SK-N-SH (cell line): ENCODE results near the gene KMT5C. TPM values are rescaled to one million over a fixed set of nuclear protein-coding genes. Genes with fewer than 3 reads are reported as not detected.

Experiments
- CTCF ChIA-PET: fragments of 300-600, 350-600 bp; formaldehyde crosslinking; extraction: SDS; loops from one replicate; lab custom pipeline; 2021; lab: Yijun Ruan, JAX
- POLR2A ChIA-PET: fragments of 350-600 bp; sonication (Branson Sonifier 250); formaldehyde crosslinking; extraction: SDS; loops from one replicate; lab custom pipeline; 2020; ENCODE audit warnings: antibody characterized with exemption, inconsistent platforms; lab: Yijun Ruan, JAX
- DNase-seq: peaks from one replicate; pipeline ENCODE4 v3.0.0; 2012
- H2AFZ ChIP-seq: fragments of 200-600 bp; sonication (generic); 2 replicates; pipeline ENCODE4 v1.8.1; 2016; ENCODE audit warnings: antibody characterized with exemption, mild to moderate bottlenecking, low read depth
- H3F3A ChIP-seq: fragments of 200-600 bp; sonication (generic); replicated peaks from 2 replicates; pipeline ENCODE3; 2016; ENCODE audit warnings: antibody characterized with exemption, mild to moderate bottlenecking; ENCODE audit not compliant: insufficient read depth
- H3K27ac ChIP-seq, 2 experiments: fragments of 200-500 bp in 1 of 2; fragments of 200-600 bp in 1 of 2; sonication (Bioruptor generic) in 1 of 2; sonication (generic), shearing (Covaris generic) in 1 of 2; 2 replicates each; pipeline versions ENCODE4 v1.5.1 to v1.6.1; 2014 to 2016; ENCODE audit warnings: low read depth in 2 of 2, inconsistent platforms in 1 of 2, low read length in 1 of 2, mild to moderate bottlenecking in 1 of 2, mixed read lengths in 1 of 2
- H3K27me3 ChIP-seq: fragments of 200-600 bp; sonication (generic), shearing (Covaris generic); 2 replicates; pipeline ENCODE4 v1.6.1; 2016; ENCODE audit warnings: mixed run types; ENCODE audit not compliant: insufficient read depth
- H3K36me3 ChIP-seq, 2 experiments: fragments of 200-500 bp in 1 of 2; fragments of 200-600 bp in 1 of 2; sonication (Bioruptor generic) in 1 of 2; sonication (generic) in 1 of 2; replicated peaks in 1 of 2; 2 replicates each; pipeline versions ENCODE3 to v1.5.1; 2014 to 2016; ENCODE audit warnings: low read length in 1 of 2, mild to moderate bottlenecking in 1 of 2; ENCODE audit not compliant: insufficient read depth in 2 of 2, control insufficient read depth in 1 of 2
- H3K4me1 ChIP-seq, 2 experiments: fragments of 200-500 bp in 1 of 2; fragments of 200-600 bp in 1 of 2; sonication (Bioruptor generic) in 1 of 2; sonication (generic), shearing (Covaris generic) in 1 of 2; 2 replicates each; pipeline versions ENCODE4 v1.5.1 to v1.6.1; 2014 to 2016; ENCODE audit warnings: low read depth in 1 of 2, low read length in 1 of 2, mixed run types in 1 of 2; ENCODE audit not compliant: insufficient read depth in 2 of 2, control insufficient read depth in 1 of 2
- H3K4me2 ChIP-seq: fragments of 200-600 bp; sonication (generic), shearing (Covaris generic); 2 replicates; pipeline ENCODE4 v1.6.1; 2017; ENCODE audit warnings: mixed run types
- H3K4me3 ChIP-seq, 2 experiments: fragments of 200-500 bp in 1 of 2; fragments of 200-600 bp in 1 of 2; sonication (Bioruptor generic) in 1 of 2; sonication (generic), shearing (Covaris generic) in 1 of 2; 2 replicates each; pipeline versions ENCODE4 v1.5.1 to v1.8.1; 2014 to 2016; ENCODE audit warnings: low read depth in 2 of 2, inconsistent platforms in 1 of 2, low read length in 1 of 2, mild to moderate bottlenecking in 1 of 2, mixed read lengths in 1 of 2, moderate library complexity in 1 of 2
- H3K79me2 ChIP-seq: fragments of 200-600 bp; sonication (generic); 2 replicates; pipeline ENCODE4 v1.8.1; 2017; ENCODE audit warnings: mild to moderate bottlenecking; ENCODE audit not compliant: insufficient read depth
- H3K9ac ChIP-seq: fragments of 200-600 bp; sonication (generic); 2 replicates; pipeline ENCODE4 v1.6.1; 2017; ENCODE audit warnings: mixed run types
- H3K9me2 ChIP-seq: fragments of 200-600 bp; sonication (generic); 2 replicates; pipeline ENCODE4 v1.6.1; 2017; ENCODE audit warnings: mixed run types
- H3K9me3 ChIP-seq: fragments of 200-600 bp; sonication (generic); 2 replicates; pipeline ENCODE4 v1.6.1; 2017; ENCODE audit warnings: mixed run types, mild to moderate bottlenecking, moderate library complexity
- H4K20me1 ChIP-seq: fragments of 200-600 bp; sonication (generic); 2 replicates; pipeline ENCODE4 v1.6.1; 2017; ENCODE audit warnings: mild to moderate bottlenecking, mixed run types; ENCODE audit not compliant: insufficient read depth
- GATA2 ChIP-seq: sonication (generic); formaldehyde crosslinking; IDR thresholded peaks from 2 replicates; pipeline ENCODE4 v1.5.0; 2020; ENCODE audit warnings: mild to moderate bottlenecking, missing genetic modification reagents
- IRF3 ChIP-seq: fragments of 150-350 bp; IDR thresholded peaks from 2 replicates; pipeline ENCODE4 v1.6.1; 2016; ENCODE audit warnings: mild to moderate bottlenecking, low read depth, low read length
- MAX ChIP-seq: IDR thresholded peaks from 2 replicates; pipeline ENCODE4 v1.4.0; 2012; ENCODE audit warnings: low read depth
- RFX5 ChIP-seq: IDR thresholded peaks from 2 replicates; pipeline ENCODE4 v1.6.1; 2012; ENCODE audit warnings: mild to moderate bottlenecking, improper control_type of control experiment, low read length
- USF2 ChIP-seq: fragments of 150-350 bp; IDR thresholded peaks from 2 replicates; pipeline ENCODE4 v1.6.1; 2017; ENCODE audit warnings: antibody characterized with exemption, low read length, low read depth, borderline replicate concordance
- WGBS: methylation state at CpG from one replicate; pipeline ENCODE4 v1.1.6; 2017; ENCODE audit warnings: low lambda C conversion rate; 5-methylcytosine and 5-hydroxymethylcytosine counted together
- polyA plus RNA-seq, 3 experiments: library from polyadenylated mRNA; depleted of rRNA; stranded (reverse); fragments of >200 nt; gene quantifications; 2 replicates each; pipeline ENCODE4 v1.2.3, GENCODE V29; 2012

KMT5C gene
- polyA plus RNA-seq, 1 of the 3 experiments (the other 2 are of a cell fraction), result 14.0 TPM

- no peak for TF ChIP-seq USF2
Measured at GRCh38 chr19:55322204-55322885, 17.3 kb upstream of the KMT5C start (continued).

DNA sequence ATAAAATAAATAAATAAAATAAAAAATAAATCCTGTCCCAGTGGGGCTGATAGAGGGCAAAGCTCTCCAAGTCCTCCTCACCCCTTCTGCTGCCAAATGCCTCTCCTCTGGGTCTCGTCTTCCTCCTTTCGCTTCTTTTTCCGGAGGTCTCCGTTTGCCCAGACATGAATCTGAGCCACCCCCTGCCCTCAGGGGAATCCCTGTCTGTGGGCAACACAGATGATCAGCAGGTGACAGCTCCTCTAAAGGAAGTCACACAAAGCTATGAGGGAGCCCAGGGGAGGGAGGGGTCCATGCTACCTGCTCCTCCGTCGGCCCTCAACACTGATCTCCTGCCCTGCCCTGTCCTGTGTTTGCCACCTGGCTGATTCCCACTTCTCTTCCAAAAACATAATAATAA lies 15.0 kb upstream of the KMT5C start:
- Histone ChIP-seq H2AFZ (no peak overlapping the region), H3F3A (peaks cover 6% of the 10 kb centered on the region), H3K9ac (no peak overlapping the region), H3K9me3 (no peaks in the 10 kb centered on the region), H3K9me2 (no peaks in the 10 kb centered on the region), H3K4me3 (no peak overlapping the region), H3K4me2 (no peak overlapping the region), H3K36me3 (no peaks in the 10 kb centered on the region), H3K4me1 (no peaks in the 10 kb centered on the region)
- ChIA-PET POLR2A (no interaction called here), CTCF (interaction anchor here (3.8 kb wide), 1 partner anchor 22 kb away, joined by 19 read pairs; no protein-coding TSS in a partner anchor)
- 96% methylated on average over 6 of the region's 6 CpGs for WGBS
- TF ChIP-seq MAX, result no peak
- TF ChIP-seq GATA2 (CRISPR knock-in tag), result no peak
- no peak for TF ChIP-seq IRF3
- TF ChIP-seq, all 33 proteins: peak for 0
- DNase-seq, result no peak
- Histone ChIP-seq H3K27me3 (no peaks in the 10 kb centered on the region), H3K27ac (no peak overlapping the region), H4K20me1 (no peaks in the 10 kb centered on the region), H3K79me2 (no peaks in the 10 kb centered on the region)

- H2AFZ ChIP-seq, result no peak within 1 kb of the TSS
- H3K9ac ChIP-seq, result no peak within 1 kb of the TSS
- no peak within 1 kb of the TSS for H3K27ac ChIP-seq
- H3K9me2 ChIP-seq, result no peaks in the 10 kb centered on the region
- no peaks in the 10 kb centered on the region for H3K4me1 ChIP-seq
- no peaks in the 10 kb centered on the region for H3K27me3 ChIP-seq
- ChIA-PET POLR2A (no interaction called here), CTCF (interaction anchor here (3.8 kb wide), 1 partner anchor 23 kb away, joined by 19 read pairs; no protein-coding TSS in a partner anchor)
- no peak for DNase-seq
- H4K20me1 ChIP-seq, result no peaks in the 10 kb centered on the region
- no peaks in the 10 kb centered on the region for H3K36me3 ChIP-seq
- peaks cover 8% of the 10 kb centered on the region for H3F3A ChIP-seq
- H3K4me3 ChIP-seq, result no peak within 1 kb of the TSS
- H3K79me2 ChIP-seq, result no peaks in the 10 kb centered on the region
- TF ChIP-seq RFX5, result no peak
- H3K9me3 ChIP-seq, result no peaks in the 10 kb centered on the region
- no peak within 1 kb of the TSS for H3K4me2 ChIP-seq
- WGBS, result 91% methylated on average over 13 of the region's 14 CpGs
Measured at GRCh38 chr19:55325172-55325571, 14.5 kb upstream of the KMT5C start, which contains the start of gene TMEM150B. Gene TMEM150B (minus strand): TSS chr19:55325341. CDS start chr19:55321036, 4,305 bp downstream.
